Measurements from ENCODE around the gene NCOR1. TPM values are rescaled to one million over a fixed set of nuclear protein-coding genes. Genes with fewer than 3 reads are reported as not detected.

Gene NCOR1
- total and polyA plus RNA-seq, 12 donors, result 66.2 to 172 (median 95.2) TPM

- Histone ChIP-seq H3K27me3 (no peaks in the 10 kb centered on the region), H3K4me3 (no peak overlapping the region), H3K36me3 (replicated peaks in 1 of 2) (peaks cover 0 to 41% of the 10 kb centered on the region in 2 donors), H3K9me3 (replicated peaks in 1 of 3) (no peaks in the 10 kb centered on the region), H3K4me1 (replicated peaks in 1 of 2) (no peaks in the 10 kb centered on the region), H3K27ac (peak overlapping the region in 2 of 5 donors; percentile 5 to 20)
- WGBS, 4 donors, result 55 to 75% (median 62%) methylated on average over 14 of the region's 14 CpGs
- TF ChIP-seq CTCF (IDR thresholded peaks at IDR 0.05) (no peak), POLR2A (IDR thresholded peaks at IDR 0.05) (no peak)
- peak in 6 of 7 donors; percentile 27 to 60 (median 50) for DNase-seq
- intact Hi-C loops (cut with DNase I), result no loop called here
Observed at GRCh38 chr17:16048811-16049449, 166.4 kb downstream of the NCOR1 start.

- WGBS, 4 donors, result 95 to 98% (median 97%) methylated on average over 3 of the region's 3 CpGs
- Histone ChIP-seq H3K27ac (no peak overlapping the region), H3K27me3 (no peaks in the 10 kb centered on the region), H3K9me3 (replicated peaks in 1 of 3) (no peaks in the 10 kb centered on the region), H3K4me3 (no peak overlapping the region), H3K36me3 (replicated peaks in 1 of 2) (peaks cover 0 to 41% of the 10 kb centered on the region in 2 donors), H3K4me1 (replicated peaks in 1 of 2) (no peaks in the 10 kb centered on the region)
- no peak for TF ChIP-seq CTCF (IDR thresholded peaks at IDR 0.05)
- TF ChIP-seq POLR2A (IDR thresholded peaks at IDR 0.05), result no peak
- intact Hi-C loops (cut with DNase I), result no loop called here
- no peak for DNase-seq
Observed at GRCh38 chr17:16046966-16047365, 168.4 kb downstream of the NCOR1 start.

GRCh38 chr17:16044487-16044886, 170.8 kb downstream of the NCOR1 start:
- Histone ChIP-seq H3K9me3 (replicated peaks in 1 of 3) (no peaks in the 10 kb centered on the region), H3K4me3 (no peak overlapping the region), H3K36me3 (replicated peaks in 1 of 2) (peaks cover 0 to 43% of the 10 kb centered on the region in 2 donors), H3K27ac (no peak overlapping the region), H3K4me1 (replicated peaks in 1 of 2) (peaks cover 3 to 10% of the 10 kb centered on the region in 2 donors), H3K27me3 (no peaks in the 10 kb centered on the region)
- 89 to 94% (median 91%) methylated on average over 10 of the region's 10 CpGs for WGBS, 4 donors
- intact Hi-C loops (cut with DNase I), result no loop called here
- DNase-seq, result no peak
- TF ChIP-seq CTCF (IDR thresholded peaks at IDR 0.05) (no peak), POLR2A (IDR thresholded peaks at IDR 0.05) (no peak)

- DNase-seq, result peak; percentile 77 to 90 (median 88)
- intact Hi-C loops (cut with DNase I), result no loop called here
- no peak overlapping the region for H3K4me3 ChIP-seq
- WGBS, 4 donors, result 31 to 44% (median 33%) methylated on average over 4 of the region's 4 CpGs
- H3K27ac ChIP-seq, result peak overlapping the region; percentile 41 to 84 (median 76)
- peaks cover 0 to 34% of the 10 kb centered on the region in 2 donors for H3K36me3 ChIP-seq (replicated peaks in 1 of 2)
- H3K9me3 ChIP-seq (replicated peaks in 1 of 3), result no peaks in the 10 kb centered on the region
- peaks cover 3 to 10% of the 10 kb centered on the region in 2 donors for H3K4me1 ChIP-seq (replicated peaks in 1 of 2)
- no peaks in the 10 kb centered on the region for H3K27me3 ChIP-seq
- no peak for TF ChIP-seq CTCF (IDR thresholded peaks at IDR 0.05)
- no peak for TF ChIP-seq POLR2A (IDR thresholded peaks at IDR 0.05)
Observed at GRCh38 chr17:16040710-16041251, 174.6 kb downstream of the NCOR1 start.
